HG03097 (cell line): ENCODE measurements around the gene FAM184A.
"Not testable (repeated sequence)": the region's sequence is repeated elsewhere in the genome, so short reads cannot be mapped to it uniquely, and the experiment has no call there.

Experiments
- ATAC-seq: cut with Tn5 transposase; IDR thresholded peaks from one replicate; pipeline ENCODE4 v1.9.1; 2021; ENCODE audit not compliant: unreplicated experiment, low FRiP score

The FAM184A gene

GRCh38 chr6:119102901-119103300 is 24.4 kb upstream of the FAM184A start:
- ATAC-seq: no peak

DNA sequence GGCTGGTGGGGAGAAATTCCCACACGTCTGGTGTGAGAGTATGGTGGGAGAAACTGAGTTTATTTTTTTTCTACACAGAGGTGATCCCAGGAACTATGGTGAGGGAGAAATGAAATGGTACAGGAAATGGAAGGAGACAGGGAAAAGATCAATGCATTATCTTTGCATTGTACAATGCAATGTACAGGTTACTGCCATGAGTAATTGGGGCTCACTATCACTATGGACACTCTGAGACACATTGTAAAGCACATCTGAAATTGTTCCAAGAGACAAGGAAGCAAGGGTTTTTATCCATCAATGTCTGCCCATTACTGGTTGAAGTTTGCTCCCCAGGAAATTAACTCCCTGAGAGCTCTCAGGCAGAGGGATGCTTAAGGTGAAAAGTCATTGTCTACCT is 21.7 kb upstream of the FAM184A start:
- no peak for ATAC-seq

GRCh38 chr6:119097815-119098361 is 19.4 kb upstream of the FAM184A start:
- not testable (repeated sequence) for ATAC-seq

GRCh38 chr6:119096721-119097565 is 18.5 kb upstream of the FAM184A start:
- no peak for ATAC-seq

DNA sequence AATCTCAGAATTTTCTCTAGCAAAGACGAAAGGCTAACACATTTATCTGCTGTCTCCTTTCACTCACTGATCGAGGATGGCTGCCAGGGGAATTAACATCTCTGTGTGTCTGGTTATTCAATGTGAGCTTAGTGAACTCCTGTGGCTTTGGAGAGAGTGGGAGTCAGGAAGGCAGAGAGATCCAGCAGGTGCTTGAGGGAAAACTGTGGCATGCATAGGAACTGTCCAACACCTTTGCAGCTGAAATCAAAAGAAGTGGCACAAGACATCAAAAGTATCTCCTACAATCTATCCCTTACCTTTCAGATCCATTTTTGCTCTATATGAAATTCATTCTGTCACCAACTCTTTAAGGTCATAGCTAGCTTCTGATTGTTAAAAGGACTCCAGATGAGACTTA is 11.8 kb upstream of the FAM184A start:
- ATAC-seq: no peak

GRCh38 chr6:119084784-119085183 is 6.3 kb upstream of the FAM184A start:
- ATAC-seq: no peak

- no peak for ATAC-seq
Observed at GRCh38 chr6:119083007-119083406, 4.5 kb upstream of the FAM184A start.

DNA sequence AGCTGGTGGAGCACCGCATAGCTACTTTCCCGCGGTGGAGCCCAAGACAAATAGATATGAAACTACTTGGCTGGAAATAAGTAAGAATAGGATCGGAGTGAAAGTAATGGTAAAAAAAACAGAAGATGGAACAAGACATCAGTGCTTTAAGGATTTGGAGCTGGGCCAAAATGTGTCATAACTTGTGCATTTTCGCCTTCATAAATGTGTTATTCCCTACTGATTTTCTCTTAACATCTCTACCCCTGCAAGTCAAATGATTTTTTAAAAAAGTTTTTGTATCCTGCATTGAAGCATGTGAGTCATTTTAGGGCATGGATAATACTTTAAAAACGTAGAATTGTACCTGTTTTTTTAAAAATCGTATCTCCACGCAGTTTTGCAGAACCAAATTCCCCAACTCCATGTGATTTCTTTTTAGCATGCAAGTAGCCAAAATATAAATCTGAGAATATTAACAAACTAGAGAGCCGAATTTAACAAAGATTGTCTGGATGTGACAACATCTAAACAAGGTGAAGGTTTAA is 882 bp upstream of the FAM184A start:
- ATAC-seq: no peak

GRCh38 chr6:119077643-119078375 is 655 bp downstream of the FAM184A start:
- peak; percentile 26 for ATAC-seq

GRCh38 chr6:119077391-119077642 is 1.1 kb downstream of the FAM184A start:
- ATAC-seq: no peak

GRCh38 chr6:119076576-119077390 is 1.7 kb downstream of the FAM184A start:
- ATAC-seq: no peak

DNA sequence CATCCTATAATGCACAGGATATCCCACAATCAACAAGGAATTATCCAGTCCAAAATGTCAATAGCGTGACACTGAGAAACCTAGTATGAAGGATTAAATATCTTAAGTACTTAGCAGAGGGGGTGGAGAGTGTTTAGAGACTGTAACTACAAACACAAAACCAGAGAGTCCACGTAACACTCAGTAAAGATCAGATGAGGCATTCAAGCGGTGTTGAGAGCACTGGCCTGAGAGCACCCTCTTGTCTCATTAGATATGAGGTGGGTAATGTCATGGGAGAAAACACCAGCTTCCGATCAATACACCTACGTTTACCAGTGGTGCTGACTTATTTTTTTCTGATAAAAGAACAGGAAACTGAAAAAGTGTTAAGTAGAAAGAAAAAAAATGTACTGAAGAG is 2.3 kb downstream of the FAM184A start:
- ATAC-seq: no peak

DNA sequence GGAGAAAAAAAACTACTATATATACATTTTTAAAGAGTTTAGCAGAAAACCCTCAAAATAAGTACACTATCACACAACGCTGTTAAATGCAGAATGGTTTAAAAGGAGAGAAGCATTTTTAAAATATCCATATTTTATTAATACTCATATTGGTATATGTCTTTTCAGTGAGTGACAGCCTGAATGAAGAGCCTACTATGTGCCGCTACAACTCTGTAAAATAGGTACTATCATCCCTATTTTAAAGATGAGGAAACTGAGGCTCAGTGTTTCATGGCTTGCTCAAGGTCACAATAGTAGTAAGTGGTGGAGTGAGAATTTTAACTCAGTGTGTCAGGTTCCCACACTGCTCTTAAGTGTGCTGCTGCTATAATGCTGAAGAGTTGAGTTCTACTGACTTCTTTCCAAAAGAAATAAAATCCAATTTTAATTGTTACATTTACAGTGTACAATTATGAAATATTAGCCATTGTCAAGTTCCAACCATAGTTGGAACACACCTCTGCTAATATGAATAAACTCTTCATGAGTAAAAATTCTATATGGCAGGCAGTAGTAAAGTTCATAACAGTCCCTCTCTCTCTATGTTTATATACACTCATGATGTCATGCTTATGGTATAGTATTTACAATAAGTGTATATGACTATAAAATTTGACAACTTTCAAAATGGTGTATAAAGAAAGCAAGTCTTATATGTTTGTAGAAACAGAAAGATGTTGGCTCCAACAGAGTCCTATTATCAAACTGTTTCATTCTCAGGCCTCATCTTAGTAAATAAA is 3.1 kb downstream of the FAM184A start:
- ATAC-seq: no peak

DNA sequence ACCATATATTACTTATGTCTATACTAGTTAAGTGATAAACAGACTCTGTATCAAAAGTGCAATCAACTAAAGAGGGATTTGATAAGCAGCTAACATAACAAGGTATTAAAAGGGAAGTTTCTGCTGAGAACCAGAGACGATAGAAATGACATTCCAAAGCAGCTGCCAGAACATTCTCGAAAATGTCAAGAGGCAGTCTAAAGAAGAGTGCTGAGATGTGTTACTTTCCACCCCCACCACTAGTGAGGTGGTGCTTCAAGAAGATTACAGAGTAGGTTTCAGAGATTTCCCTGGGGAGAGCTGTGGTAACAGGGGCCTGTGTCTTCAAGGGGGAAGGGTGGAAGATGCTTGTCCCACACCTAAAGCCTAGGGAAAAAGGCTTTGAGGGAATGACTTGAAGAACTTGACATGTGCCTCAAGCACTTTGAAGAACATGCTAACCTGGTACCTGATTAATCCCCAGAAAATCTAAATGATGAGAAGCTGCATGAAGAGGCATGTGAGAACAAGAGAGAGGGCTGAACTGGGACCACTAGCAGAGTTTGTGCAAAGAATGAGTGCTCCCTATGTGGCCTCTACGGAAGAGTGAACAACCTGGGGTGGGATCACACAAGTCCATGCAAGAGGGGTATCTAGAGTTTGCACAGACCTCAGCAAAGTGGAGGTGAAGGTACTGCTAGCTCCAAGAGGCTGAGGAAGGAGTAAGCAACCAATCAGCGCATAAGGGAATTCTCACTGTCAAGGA is 5.0 kb downstream of the FAM184A start:
- ATAC-seq: no peak

GRCh38 chr6:119071576-119071975 is 6.9 kb downstream of the FAM184A start:
- ATAC-seq: no peak

DNA sequence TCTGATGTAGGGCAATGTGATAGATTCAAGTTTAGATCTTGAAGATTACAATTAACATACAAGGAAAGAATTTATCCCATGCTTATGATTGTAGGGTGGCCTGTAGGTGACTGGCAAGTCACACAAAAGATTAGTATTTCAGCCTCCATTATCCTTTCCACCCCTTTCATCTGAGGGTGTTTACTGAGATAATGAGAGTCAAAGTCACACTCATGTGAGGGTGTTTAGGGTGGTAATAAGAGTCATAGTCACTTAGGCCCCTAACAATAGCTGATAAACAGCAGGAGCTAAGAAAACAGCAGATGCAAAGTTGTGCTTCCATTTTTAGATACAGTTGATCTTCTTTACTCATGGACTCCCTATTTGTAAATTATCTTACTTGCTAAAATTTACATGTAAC is 11.4 kb downstream of the FAM184A start:
- no peak for ATAC-seq

GRCh38 chr6:119066517-119066916 is 11.9 kb downstream of the FAM184A start:
- no peak for ATAC-seq

DNA sequence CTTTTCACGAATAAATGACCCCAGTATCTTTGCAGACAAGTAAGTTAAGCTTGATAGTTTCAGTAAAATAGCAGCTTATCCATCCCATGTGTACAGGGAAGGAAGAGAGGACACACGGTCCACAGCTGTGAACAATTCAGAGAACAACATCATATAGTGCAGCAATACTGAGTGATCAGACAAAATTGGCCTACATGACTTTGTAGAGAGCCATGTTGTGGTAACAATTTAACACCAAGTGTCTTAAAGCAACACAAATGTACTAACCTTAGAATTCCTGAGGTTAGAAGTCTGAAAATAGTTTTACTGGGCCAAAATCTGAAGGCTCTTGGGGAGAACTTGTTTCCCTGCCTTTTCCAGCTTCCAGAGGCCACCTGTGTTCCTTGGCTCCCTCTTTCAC is 12.5 kb downstream of the FAM184A start:
- ATAC-seq: no peak

DNA sequence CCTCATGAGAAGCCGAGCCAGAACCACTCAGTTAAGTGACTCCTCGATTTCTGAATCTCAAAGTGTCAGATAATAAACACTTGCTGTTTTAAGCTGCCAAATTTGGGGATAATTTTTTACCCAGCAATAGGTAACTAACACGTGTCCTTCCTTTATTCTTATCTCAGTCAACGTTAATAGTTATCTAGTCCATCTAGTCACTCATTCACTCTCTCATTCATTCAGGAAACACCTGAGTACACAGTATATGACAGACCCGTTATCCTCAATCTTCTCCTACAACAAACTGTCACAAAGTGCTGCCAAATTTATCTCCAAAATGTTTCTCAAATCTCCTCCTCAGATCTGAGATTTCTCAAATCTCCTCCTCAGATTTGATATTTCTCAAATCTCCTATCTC is 13.1 kb downstream of the FAM184A start:
- no peak for ATAC-seq
